NOMO-1 treated with dmso at 0.1 percent for 144 hours (cell line): ENCODE data around the gene EIF1AX.
"Not testable (repeated sequence)": the region's sequence is repeated elsewhere in the genome, so short reads cannot be mapped to it uniquely, and the experiment has no call there.

Source experiments
- DNase-seq: peaks from one replicate; lab custom pipeline; 2025; ENCODE audit not compliant: unreplicated experiment; lab: John Stamatoyannopoulos, UW

EIF1AX gene, protein sequence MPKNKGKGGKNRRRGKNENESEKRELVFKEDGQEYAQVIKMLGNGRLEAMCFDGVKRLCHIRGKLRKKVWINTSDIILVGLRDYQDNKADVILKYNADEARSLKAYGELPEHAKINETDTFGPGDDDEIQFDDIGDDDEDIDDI

GRCh38 chrX:20141281-20142220, at the start of gene EIF1AX:
Gene EIF1AX (minus strand): TSS chrX:20141838. CDS start chrX:20141640, 198 bp downstream.
- DNase-seq = peak; percentile 100

- no peak for DNase-seq
These were observed 47.5 kb upstream of the EIF1AX start for GRCh38 chrX:20189171-20189570.

DNA sequence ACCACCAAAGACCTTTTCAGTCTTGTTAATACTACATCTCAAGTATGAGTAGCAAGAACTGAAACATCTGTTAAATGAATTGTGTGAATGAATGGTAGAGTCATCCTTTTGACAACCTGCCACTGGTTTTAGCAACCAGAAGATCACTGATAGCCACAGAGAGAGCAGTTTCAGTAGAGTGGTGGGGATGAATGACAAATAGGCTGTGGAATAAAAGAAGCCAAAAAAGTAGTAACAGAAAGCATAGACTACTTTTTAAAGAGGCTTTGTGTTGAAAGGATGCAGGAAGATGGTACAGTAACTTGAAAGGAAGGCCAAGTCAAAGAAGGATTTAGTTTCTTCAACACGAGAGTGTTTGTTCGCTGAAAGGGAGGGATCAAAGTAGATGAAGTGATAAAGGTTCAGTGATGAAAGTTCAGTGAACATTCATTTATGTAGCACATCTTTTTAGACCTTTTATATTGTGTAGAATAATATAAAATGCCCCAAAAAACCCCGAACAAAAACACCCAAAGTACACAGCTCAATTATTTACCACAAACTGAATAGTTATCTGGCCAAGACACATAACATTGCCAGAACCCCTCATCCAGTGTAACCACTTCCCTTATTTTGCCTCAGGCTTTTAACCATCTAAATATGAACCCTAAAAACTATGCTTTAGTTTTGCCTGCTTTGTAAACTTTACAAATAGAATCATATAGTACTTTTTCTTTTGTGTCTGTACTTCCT, 40.1 kb upstream of the EIF1AX start:
- DNase-seq = no peak

- no peak for DNase-seq
These were observed 35.5 kb upstream of the EIF1AX start for GRCh38 chrX:20177093-20177492.

- no peak for DNase-seq
These were observed 32.2 kb upstream of the EIF1AX start for GRCh38 chrX:20173856-20174255.

DNA sequence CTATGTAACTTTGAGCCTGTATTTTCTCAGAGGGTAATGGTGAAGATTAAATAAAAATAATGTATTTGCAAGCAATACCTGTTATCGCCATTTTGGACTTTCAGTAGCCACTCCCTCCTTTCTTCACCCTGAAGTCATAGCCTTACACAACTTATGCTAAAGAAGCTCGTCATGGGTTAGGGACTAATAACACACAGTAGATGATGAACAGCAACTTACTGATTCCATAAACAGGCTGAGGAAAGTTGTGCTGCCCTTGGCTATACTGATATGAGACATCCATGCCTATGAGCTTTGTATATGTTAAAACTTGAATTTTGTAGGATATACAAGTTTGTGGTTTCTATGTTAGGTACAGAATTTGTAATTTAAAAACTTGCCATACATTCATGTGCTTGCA, 31.7 kb upstream of the EIF1AX start:
- no peak for DNase-seq

DNA sequence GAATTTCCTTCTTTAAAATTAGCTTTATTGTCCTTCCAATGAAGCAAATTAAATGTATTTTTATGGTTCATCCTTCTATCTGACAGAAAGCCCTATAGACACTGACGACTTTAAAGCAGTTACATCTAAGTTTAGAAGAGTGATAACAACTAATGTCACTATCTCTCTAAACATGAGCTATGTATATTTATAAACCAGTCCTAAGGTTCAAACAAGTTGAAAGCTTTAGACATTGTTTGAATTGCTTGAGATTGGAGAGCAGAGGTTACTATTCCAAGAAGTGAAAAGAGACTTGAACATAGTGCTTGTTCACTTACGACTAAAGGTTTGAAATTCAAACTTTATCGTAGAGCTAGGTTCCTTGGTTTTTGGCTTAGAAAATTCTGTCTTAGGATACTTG, 30.2 kb upstream of the EIF1AX start:
- no peak for DNase-seq

DNA sequence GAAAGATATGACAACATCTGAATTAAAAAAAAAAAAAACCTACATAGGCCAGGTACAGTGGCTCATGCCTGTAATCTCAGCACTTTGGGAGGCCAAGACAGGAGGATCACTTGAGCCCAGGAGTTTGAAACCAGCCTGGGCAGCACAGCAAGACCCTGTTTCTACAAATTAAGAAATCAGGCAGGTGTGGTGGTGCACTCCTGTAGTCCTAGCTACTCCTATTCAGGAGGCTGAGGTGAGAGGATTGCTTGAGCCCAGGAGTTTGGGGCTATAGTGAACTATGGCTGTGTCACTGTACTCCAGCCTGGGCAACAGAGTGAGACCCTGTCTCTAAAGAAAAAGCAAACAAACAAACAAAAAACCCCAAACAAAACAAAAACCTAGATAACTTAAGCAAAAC, 20.9 kb upstream of the EIF1AX start:
- not testable (repeated sequence) for DNase-seq

DNA sequence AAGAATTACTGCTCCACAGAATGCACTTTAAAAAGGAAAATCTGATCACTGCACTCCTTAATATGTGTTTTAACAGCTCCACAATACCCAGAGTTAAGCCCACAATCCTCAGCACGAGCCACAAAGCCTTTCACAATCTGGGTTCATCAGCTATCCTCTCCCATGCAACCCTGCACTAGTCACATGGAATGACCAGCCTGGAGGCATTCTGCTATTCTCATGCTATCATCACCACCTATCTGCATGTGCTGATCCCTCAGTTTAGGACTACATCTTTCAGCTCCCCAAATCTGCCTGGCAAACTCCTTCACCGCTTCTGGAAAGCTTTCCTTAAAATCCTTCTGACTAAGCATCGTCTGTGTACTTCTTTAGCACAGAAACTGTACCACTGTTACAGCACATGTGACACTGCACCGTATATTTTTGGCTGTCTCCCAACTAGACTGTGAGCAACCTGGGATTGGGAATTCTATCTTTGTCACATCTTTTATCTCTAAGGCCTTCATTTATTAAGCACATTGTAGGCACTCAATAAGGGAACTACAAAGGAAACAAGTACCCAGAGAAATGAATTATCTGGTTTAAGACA, 18.3 kb upstream of the EIF1AX start:
- no peak for DNase-seq

DNA sequence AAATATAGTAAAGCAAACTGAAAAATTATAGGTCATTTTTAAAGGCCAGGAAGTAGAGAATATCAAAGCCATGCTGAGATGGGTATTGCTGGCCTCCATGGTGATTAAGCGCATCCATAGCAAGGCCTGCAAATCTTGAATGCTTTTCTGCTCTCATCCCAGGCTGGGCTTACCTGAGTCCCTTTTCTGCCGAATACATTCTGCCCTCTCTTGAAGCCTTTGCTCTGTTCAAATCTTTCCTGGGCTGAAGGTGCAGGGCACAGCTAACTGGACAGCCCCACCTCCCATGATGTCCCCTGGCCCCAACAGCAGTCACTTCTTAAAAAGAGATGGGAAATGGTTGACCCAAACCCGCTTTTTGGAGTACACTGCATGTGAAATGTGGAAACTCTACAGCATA, 10.1 kb upstream of the EIF1AX start:
- DNase-seq = no peak

DNA sequence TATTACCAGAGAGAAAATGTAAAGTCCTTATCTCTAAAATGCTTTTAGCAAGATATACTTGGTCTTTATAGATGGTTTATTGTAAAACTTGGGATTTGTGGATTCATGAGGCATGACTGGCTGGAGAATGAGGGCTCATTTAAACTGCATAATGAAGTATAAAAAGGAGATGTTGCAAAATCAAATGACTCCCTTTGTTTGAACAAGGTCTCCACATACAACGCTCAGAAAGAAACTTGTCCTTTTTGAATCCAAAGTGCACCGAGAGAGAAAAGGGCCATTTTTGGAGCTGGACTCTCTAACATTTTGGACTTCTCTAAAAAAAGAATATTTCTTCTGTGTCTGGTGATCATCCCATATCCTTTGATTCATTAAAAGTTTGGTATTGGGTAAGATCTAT, 7.7 kb upstream of the EIF1AX start:
- no peak for DNase-seq

- peak; percentile 24 for DNase-seq
These were observed 5.9 kb upstream of the EIF1AX start for GRCh38 chrX:20147561-20147960.

DNA sequence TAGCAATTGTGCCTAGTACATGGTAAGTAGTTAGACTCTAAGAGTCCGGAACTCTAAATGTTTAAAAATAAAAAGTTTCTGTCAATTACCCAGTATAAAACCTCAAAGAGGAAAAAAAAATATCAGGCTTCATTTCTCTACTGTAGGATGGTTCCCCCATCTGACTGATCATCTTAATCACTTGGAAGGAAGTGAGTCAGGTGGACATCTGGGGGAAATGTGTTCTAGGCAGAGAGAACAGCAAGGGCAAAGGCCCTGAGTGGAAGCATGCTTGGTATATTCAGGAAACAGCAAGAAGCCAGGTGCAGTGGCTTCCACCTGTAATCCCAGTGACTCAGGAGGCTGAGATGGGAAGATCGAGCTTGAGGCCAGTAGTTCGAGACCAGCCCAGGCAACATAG, 2.9 kb upstream of the EIF1AX start:
- DNase-seq = no peak

DNA sequence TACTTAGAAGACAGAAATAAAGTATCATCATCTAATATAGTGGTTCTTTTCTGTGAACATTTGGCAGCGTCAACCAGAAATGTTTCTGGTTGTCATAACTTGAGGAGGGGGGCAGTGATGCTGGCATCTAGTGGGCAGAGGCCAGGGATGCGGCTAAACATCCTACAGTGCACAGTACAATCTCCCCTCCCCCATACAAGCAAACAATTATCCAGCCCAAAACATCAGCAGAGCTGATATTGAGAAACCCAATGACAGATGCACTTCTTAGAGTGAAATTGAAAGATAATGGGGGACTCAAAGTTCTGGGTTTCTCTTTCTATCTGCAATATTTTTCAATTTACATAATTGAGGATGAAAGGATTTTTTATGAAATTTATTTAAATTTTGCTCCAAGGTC, 1.9 kb upstream of the EIF1AX start:
- no peak for DNase-seq

DNA sequence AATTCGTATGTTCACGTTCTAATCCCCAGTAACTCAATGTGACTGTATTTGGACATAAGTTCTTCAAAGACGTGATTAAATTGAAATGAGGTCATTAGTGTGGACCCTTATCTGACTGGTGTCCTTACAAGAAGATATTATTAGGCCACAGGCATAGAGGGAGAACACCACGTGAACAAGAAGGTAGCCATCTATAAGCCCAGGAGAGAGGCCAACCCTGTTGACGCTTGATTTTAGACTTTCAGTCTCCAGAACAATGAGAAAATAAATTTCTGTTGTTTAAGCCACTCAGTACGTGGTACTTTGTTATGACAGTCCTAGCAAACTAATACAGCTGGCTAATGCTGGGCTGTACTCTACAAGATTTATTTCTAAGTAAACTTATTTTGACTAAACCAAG, 1.5 kb upstream of the EIF1AX start:
- DNase-seq = no peak

GRCh38 chrX:20140420-20140819, 1.2 kb downstream of the EIF1AX start:
- DNase-seq = no peak

DNA sequence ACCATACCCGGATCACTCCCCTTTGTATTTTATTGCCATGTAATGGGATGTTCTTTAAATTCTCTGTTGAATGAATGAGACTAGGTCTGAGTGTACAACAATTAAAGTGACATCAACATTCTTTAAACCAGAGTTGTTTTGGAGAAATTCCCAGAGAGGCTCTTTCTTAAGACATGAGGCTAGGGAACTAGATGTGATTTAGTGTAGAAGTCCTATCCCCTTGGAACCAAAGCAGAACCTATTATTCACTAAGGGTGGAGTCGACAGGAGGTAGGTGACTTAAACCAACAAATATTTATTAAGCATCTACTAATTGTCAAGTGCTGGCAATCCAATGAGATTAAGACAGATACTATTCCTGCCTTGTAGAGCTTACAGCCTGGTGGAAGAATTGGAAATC, 1.7 kb downstream of the EIF1AX start:
- DNase-seq = no peak

DNA sequence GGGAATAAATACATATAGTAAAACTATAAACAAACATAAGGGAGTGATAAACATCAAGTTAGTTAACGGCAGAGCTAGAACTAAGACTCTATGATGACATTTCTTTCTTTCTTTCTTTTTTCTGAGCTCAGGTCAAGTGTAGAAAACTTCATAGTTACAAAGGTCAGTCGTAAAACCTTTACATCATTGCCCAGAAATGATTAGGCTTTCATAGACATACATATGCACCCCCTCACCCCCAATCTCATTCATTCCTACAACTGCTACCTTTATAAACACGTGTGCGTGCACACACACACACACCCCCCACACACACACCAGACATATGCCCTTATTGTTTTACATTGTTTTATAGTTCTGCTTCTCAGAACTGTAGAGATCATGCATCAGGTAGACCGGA, 5.7 kb downstream of the EIF1AX start:
- no peak for DNase-seq

DNA sequence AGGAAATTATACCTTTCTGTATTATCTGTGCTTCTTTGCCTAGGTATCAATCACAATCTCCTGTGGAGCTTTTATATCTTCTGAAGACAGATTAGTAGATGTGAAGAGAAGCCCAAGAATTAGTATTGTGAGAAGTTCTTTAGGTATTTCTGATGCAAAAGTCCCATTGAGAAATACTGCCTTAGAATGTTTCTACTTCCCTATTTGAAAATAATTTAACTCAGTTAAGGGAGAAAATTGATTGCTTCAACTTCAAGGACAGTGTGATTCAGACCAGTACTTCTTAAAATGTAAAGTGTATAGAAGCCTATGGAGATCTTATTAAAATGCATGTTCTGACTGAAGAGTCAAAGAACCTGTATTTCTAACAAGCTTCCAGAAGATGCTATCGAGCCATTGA, 9.0 kb downstream of the EIF1AX start:
- peak; percentile 48 for DNase-seq

GRCh38 chrX:20130357-20130756, 11.3 kb downstream of the EIF1AX start:
- DNase-seq = no peak

DNA sequence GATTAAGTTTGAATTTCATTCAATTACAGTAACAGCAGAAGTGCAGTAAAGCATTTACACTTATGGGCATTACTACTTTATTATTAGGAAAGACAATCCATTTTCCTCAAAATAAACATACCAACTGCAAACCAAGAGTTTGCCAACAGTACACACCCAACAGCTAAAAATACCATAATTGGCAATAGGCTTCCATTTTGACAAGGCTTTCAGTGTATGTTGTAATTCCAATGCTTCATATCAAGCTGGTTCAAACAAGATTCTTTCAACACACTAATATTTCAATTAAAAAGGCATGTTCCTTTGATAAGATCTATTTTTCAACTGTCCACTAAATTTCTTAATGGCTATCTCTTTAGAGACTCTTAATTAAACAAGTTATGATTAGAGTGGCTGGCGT, 12.1 kb downstream of the EIF1AX start:
- DNase-seq = no peak

GRCh38 chrX:20128670-20129069, 13.0 kb downstream of the EIF1AX start:
- DNase-seq = no peak
